ENCODE results near the gene GABBR2. TPM values are rescaled to one million over a fixed set of nuclear protein-coding genes. Genes with fewer than 3 reads are reported as not detected.

The GABBR2 gene
- total and polyA plus RNA-seq, 9 of the 15 experiments (the other 6 are each of a cell fraction or from before 2014, with no cell fraction given): 0.15 to 1.9 (median 0.32) TPM

GRCh38 chr9:98612061-98612752, 96.5 kb downstream of the GABBR2 start:
- no peaks in the 10 kb centered on the region for H4K20me1 ChIP-seq (replicated peaks; ENCODE audit: control insufficient read depth, insufficient read depth, low read length)
- no peak overlapping the region for H3K27ac ChIP-seq (ENCODE audit: extremely low read depth, low read depth, low read length)
- H3K9ac ChIP-seq (ENCODE audit: insufficient read depth in 1 of 2, low read depth in 2 of 2, low read length in 2 of 2): no peak overlapping the region
- H3K4me1 ChIP-seq (replicated peaks in 1 of 2; ENCODE audit: control insufficient read depth in 2 of 2, insufficient read depth in 2 of 2, low read length in 2 of 2): peaks cover 3 to 5% of the 10 kb centered on the region in 2 experiments; a peak in 2 of 5 replicates
- no peaks in the 10 kb centered on the region for H3K9me3 ChIP-seq (replicated peaks; ENCODE audit: control insufficient read depth, insufficient read depth, low read depth, low read length)
- DNase-seq (ENCODE audit: extremely low read depth in 1 of 4, low spot score in 3 of 4): no peak
- H3K9me1 ChIP-seq (ENCODE audit: control insufficient read depth, insufficient read depth, low read length): no peaks in the 10 kb centered on the region
- ChIA-PET CTCF (ENCODE audit: low intra/inter-chr PET ratio) (no interaction called here), POLR2A (interaction anchor here (0.7 to 1.6 kb wide), 4 partner anchors 14 to 280 kb away, joined by 3 to 4 read pairs (median 4); no protein-coding TSS in a partner anchor)
- in situ Hi-C loops (cut with MboI) (no loop called here), intact Hi-C loops (cut with micrococcal nuclease) (no loop called here)
- ATAC-seq: no peak
- no peak overlapping the region for H2AFZ ChIP-seq (ENCODE audit: low read depth, low read length)
- TF ChIP-seq NONO (IDR thresholded peaks at IDR 0.05; ENCODE audit: low read depth in 2 of 2, low read length in 1 of 2) (no peak), HSF4 (CRISPR knock-in tag; IDR thresholded peaks at IDR 0.05; ENCODE audit: borderline replicate concordance) (no peak), CHD2 (IDR thresholded peaks at IDR 0.05; ENCODE audit: low read depth, low read length) (no peak), SREBF2 (CRISPR knock-in tag; IDR thresholded peaks at IDR 0.05) (no peak), ZNF408 (CRISPR knock-in tag; IDR thresholded peaks at IDR 0.05; ENCODE audit: low read depth) (no peak), EWSR1 (IDR thresholded peaks at IDR 0.05; ENCODE audit: borderline replicate concordance, low read depth, partially characterized antibody) (no peak), ZNF24 (IDR thresholded peaks at IDR 0.05) (no peak), ZNF764 (CRISPR knock-in tag; IDR thresholded peaks at IDR 0.05; ENCODE audit: low read depth) (no peak), ZNF354B (CRISPR knock-in tag; IDR thresholded peaks at IDR 0.05) (no peak), ZNF699 (CRISPR knock-in tag; IDR thresholded peaks at IDR 0.05; ENCODE audit: insufficient replicate concordance) (no peak), ERF (CRISPR knock-in tag; IDR thresholded peaks at IDR 0.05) (no peak)
- TF ChIP-seq, protein P1, sequence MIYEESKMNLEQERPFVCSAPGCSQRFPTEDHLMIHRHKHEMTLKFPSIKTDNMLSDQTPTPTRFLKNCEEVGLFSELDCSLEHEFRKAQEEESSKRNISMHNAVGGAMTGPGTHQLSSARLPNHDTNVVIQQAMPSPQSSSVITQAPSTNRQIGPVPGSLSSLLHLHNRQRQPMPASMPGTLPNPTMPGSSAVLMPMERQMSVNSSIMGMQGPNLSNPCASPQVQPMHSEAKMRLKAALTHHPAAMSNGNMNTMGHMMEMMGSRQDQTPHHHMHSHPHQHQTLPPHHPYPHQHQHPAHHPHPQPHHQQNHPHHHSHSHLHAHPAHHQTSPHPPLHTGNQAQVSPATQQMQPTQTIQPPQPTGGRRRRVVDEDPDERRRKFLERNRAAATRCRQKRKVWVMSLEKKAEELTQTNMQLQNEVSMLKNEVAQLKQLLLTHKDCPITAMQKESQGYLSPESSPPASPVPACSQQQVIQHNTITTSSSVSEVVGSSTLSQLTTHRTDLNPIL (CRISPR knock-in tag; IDR thresholded peaks at IDR 0.05): no peak
- TF ChIP-seq, protein P2, sequence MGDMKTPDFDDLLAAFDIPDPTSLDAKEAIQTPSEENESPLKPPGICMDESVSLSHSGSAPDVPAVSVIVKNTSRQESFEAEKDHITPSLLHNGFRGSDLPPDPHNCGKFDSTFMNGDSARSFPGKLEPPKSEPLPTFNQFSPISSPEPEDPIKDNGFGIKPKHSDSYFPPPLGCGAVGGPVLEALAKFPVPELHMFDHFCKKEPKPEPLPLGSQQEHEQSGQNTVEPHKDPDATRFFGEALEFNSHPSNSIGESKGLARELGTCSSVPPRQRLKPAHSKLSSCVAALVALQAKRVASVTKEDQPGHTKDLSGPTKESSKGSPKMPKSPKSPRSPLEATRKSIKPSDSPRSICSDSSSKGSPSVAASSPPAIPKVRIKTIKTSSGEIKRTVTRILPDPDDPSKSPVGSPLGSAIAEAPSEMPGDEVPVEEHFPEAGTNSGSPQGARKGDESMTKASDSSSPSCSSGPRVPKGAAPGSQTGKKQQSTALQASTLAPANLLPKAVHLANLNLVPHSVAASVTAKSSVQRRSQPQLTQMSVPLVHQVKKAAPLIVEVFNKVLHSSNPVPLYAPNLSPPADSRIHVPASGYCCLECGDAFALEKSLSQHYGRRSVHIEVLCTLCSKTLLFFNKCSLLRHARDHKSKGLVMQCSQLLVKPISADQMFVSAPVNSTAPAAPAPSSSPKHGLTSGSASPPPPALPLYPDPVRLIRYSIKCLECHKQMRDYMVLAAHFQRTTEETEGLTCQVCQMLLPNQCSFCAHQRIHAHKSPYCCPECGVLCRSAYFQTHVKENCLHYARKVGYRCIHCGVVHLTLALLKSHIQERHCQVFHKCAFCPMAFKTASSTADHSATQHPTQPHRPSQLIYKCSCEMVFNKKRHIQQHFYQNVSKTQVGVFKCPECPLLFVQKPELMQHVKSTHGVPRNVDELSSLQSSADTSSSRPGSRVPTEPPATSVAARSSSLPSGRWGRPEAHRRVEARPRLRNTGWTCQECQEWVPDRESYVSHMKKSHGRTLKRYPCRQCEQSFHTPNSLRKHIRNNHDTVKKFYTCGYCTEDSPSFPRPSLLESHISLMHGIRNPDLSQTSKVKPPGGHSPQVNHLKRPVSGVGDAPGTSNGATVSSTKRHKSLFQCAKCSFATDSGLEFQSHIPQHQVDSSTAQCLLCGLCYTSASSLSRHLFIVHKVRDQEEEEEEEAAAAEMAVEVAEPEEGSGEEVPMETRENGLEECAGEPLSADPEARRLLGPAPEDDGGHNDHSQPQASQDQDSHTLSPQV (IDR thresholded peaks at IDR 0.05): no peak
- no peak overlapping the region for H3K4me3 ChIP-seq
- WGBS (ENCODE audit: insufficient coverage, low coverage, missing lambda C conversion rate): 6% methylated on average over 6 of the region's 6 CpGs
- H3K27me3 ChIP-seq (ENCODE audit: control insufficient read depth in 2 of 2, insufficient read depth in 2 of 2, low read length in 2 of 2): peaks cover 6 to 39% of the 10 kb centered on the region in 2 experiments
- no peaks in the 10 kb centered on the region for H3K79me2 ChIP-seq (ENCODE audit: control insufficient read depth, insufficient read depth, low read length)
- no TSS peak for BruUV-seq (replicated peaks)
- no peak for FAIRE-seq
- H3K4me2 ChIP-seq (ENCODE audit: insufficient read depth, low read length): no peak overlapping the region
- H3K36me3 ChIP-seq (ENCODE audit: control insufficient read depth, insufficient read depth, low read length): no peaks in the 10 kb centered on the region

Data from K562 (cell line).